ENCODE measurements around the gene XXYLT1. TPM values are rescaled to one million over a fixed set of nuclear protein-coding genes. Genes with fewer than 3 reads are reported as not detected.

The XXYLT1 gene
- total RNA-seq, 1 donor from 2014 or later: 14.9 TPM

GRCh38 chr3:195065864-195066185, 205.1 kb downstream of the XXYLT1 start:
- intact Hi-C loops (cut with micrococcal nuclease): no loop called here
- Mint-ChIP-seq H3K36me3 (ENCODE audit: low read depth) (no peaks in the 10 kb centered on the region), H3K27me3 (ENCODE audit: insufficient read depth) (no peaks in the 10 kb centered on the region), H3K9me3 (no peaks in the 10 kb centered on the region), H3K4me1 (ENCODE audit: low read depth) (no peaks in the 10 kb centered on the region), H3K27ac (no peak overlapping the region), H3K4me3 (no peak overlapping the region)
- no peak for DNase-seq (ENCODE audit: low spot score)

- H3K4me1 Mint-ChIP-seq (ENCODE audit: low read depth): no peaks in the 10 kb centered on the region
- H3K27me3 Mint-ChIP-seq (ENCODE audit: insufficient read depth): no peaks in the 10 kb centered on the region
- intact Hi-C loops (cut with micrococcal nuclease): no loop called here
- DNase-seq (ENCODE audit: low spot score): no peak
- H3K27ac Mint-ChIP-seq: no peak overlapping the region
- H3K36me3 Mint-ChIP-seq (ENCODE audit: low read depth): no peaks in the 10 kb centered on the region
- no peaks in the 10 kb centered on the region for H3K9me3 Mint-ChIP-seq
- H3K4me3 Mint-ChIP-seq: no peak overlapping the region
These were observed 205.7 kb downstream of the XXYLT1 start for GRCh38 chr3:195065142-195065863.

- Mint-ChIP-seq H3K9me3 (no peaks in the 10 kb centered on the region), H3K27ac (no peak overlapping the region), H3K36me3 (ENCODE audit: low read depth) (no peaks in the 10 kb centered on the region), H3K4me1 (ENCODE audit: low read depth) (no peaks in the 10 kb centered on the region), H3K4me3 (no peak overlapping the region), H3K27me3 (ENCODE audit: insufficient read depth) (no peaks in the 10 kb centered on the region)
- intact Hi-C loops (cut with micrococcal nuclease): no loop called here
- DNase-seq (ENCODE audit: low spot score): no peak
These were observed 206.5 kb downstream of the XXYLT1 start for GRCh38 chr3:195064300-195064931.

GRCh38 chr3:195063581-195064193, 207.3 kb downstream of the XXYLT1 start:
- Mint-ChIP-seq H3K9me3 (no peaks in the 10 kb centered on the region), H3K4me3 (no peak overlapping the region), H3K27me3 (ENCODE audit: insufficient read depth) (no peaks in the 10 kb centered on the region), H3K36me3 (ENCODE audit: low read depth) (no peaks in the 10 kb centered on the region), H3K4me1 (ENCODE audit: low read depth) (no peaks in the 10 kb centered on the region), H3K27ac (no peak overlapping the region)
- DNase-seq (ENCODE audit: low spot score): no peak
- intact Hi-C loops (cut with micrococcal nuclease): no loop called here

- Mint-ChIP-seq H3K36me3 (ENCODE audit: low read depth) (no peaks in the 10 kb centered on the region), H3K4me3 (no peak overlapping the region), H3K27ac (no peak overlapping the region), H3K9me3 (no peaks in the 10 kb centered on the region), H3K4me1 (ENCODE audit: low read depth) (no peaks in the 10 kb centered on the region), H3K27me3 (ENCODE audit: insufficient read depth) (no peaks in the 10 kb centered on the region)
- intact Hi-C loops (cut with micrococcal nuclease): no loop called here
- no peak for DNase-seq (ENCODE audit: low spot score)
These were observed 208.0 kb downstream of the XXYLT1 start for GRCh38 chr3:195062866-195063540.

GRCh38 chr3:195061756-195062655, 209.0 kb downstream of the XXYLT1 start:
- Mint-ChIP-seq H3K4me3 (no peak overlapping the region), H3K27me3 (ENCODE audit: insufficient read depth) (no peaks in the 10 kb centered on the region), H3K9me3 (no peaks in the 10 kb centered on the region), H3K36me3 (ENCODE audit: low read depth) (no peaks in the 10 kb centered on the region), H3K27ac (no peak overlapping the region), H3K4me1 (ENCODE audit: low read depth) (no peaks in the 10 kb centered on the region)
- no peak for DNase-seq (ENCODE audit: low spot score)
- intact Hi-C loops (cut with micrococcal nuclease): no loop called here

GRCh38 chr3:195060531-195061291, 210.2 kb downstream of the XXYLT1 start:
- H3K4me1 Mint-ChIP-seq (ENCODE audit: low read depth): no peaks in the 10 kb centered on the region
- no peak for DNase-seq (ENCODE audit: low spot score)
- no peaks in the 10 kb centered on the region for H3K27me3 Mint-ChIP-seq (ENCODE audit: insufficient read depth)
- no peaks in the 10 kb centered on the region for H3K36me3 Mint-ChIP-seq (ENCODE audit: low read depth)
- no peak overlapping the region for H3K27ac Mint-ChIP-seq
- intact Hi-C loops (cut with micrococcal nuclease): no loop called here
- H3K9me3 Mint-ChIP-seq: no peaks in the 10 kb centered on the region
- no peak overlapping the region for H3K4me3 Mint-ChIP-seq

GRCh38 chr3:195060217-195060481, 210.8 kb downstream of the XXYLT1 start:
- Mint-ChIP-seq H3K4me3 (no peak overlapping the region), H3K27me3 (ENCODE audit: insufficient read depth) (no peaks in the 10 kb centered on the region), H3K27ac (no peak overlapping the region), H3K4me1 (ENCODE audit: low read depth) (no peaks in the 10 kb centered on the region), H3K36me3 (ENCODE audit: low read depth) (no peaks in the 10 kb centered on the region), H3K9me3 (no peaks in the 10 kb centered on the region)
- no peak for DNase-seq (ENCODE audit: low spot score)
- intact Hi-C loops (cut with micrococcal nuclease): no loop called here

- no peak overlapping the region for H3K4me3 Mint-ChIP-seq
- H3K27ac Mint-ChIP-seq: no peak overlapping the region
- no peaks in the 10 kb centered on the region for H3K36me3 Mint-ChIP-seq (ENCODE audit: low read depth)
- no peak for DNase-seq (ENCODE audit: low spot score)
- peaks cover 2% of the 10 kb centered on the region for H3K27me3 Mint-ChIP-seq (ENCODE audit: insufficient read depth)
- no peaks in the 10 kb centered on the region for H3K9me3 Mint-ChIP-seq
- H3K4me1 Mint-ChIP-seq (ENCODE audit: low read depth): no peaks in the 10 kb centered on the region
- intact Hi-C loops (cut with micrococcal nuclease): no loop called here
These were observed 211.3 kb downstream of the XXYLT1 start for GRCh38 chr3:195059471-195060216.

GRCh38 chr3:195059006-195059350, 212.0 kb downstream of the XXYLT1 start:
- Mint-ChIP-seq H3K27ac (no peak overlapping the region), H3K9me3 (no peaks in the 10 kb centered on the region), H3K4me1 (ENCODE audit: low read depth) (no peaks in the 10 kb centered on the region), H3K4me3 (no peak overlapping the region), H3K36me3 (ENCODE audit: low read depth) (no peaks in the 10 kb centered on the region), H3K27me3 (ENCODE audit: insufficient read depth) (peaks cover 5% of the 10 kb centered on the region)
- intact Hi-C loops (cut with micrococcal nuclease): no loop called here
- no peak for DNase-seq (ENCODE audit: low spot score)

GRCh38 chr3:195058336-195059005, 212.5 kb downstream of the XXYLT1 start:
- Mint-ChIP-seq H3K4me1 (ENCODE audit: low read depth) (no peaks in the 10 kb centered on the region), H3K36me3 (ENCODE audit: low read depth) (no peaks in the 10 kb centered on the region), H3K27ac (no peak overlapping the region), H3K9me3 (no peaks in the 10 kb centered on the region), H3K27me3 (ENCODE audit: insufficient read depth) (peaks cover 6% of the 10 kb centered on the region), H3K4me3 (no peak overlapping the region)
- intact Hi-C loops (cut with micrococcal nuclease): no loop called here
- DNase-seq (ENCODE audit: low spot score): no peak
